Muscle of back (tissue), 11 donors: ENCODE measurements around the gene TACC3. TPM values are rescaled to one million over a fixed set of nuclear protein-coding genes. Genes with fewer than 3 reads are reported as not detected.

Source experiments
- DNase-seq, 3 donors: peaks; one replicate each; pipeline versions ENCODE4 v3.0.0 to v3.0.0-alpha.2; 2013
- polyA plus RNA-seq, 10 donors: library from polyadenylated mRNA; unstranded; fragments of 120-200 nt; gene quantifications; one replicate each; pipeline ENCODE4 v1.2.1, GENCODE V29; 2013; ENCODE audit not compliant: insufficient read length in 10 of 10

TACC3 gene
- polyA plus RNA-seq, 10 donors, result 17.2 to 39.8 (median 26.8) TPM

- DNase-seq, result no peak
These were observed 587 bp downstream of the TACC3 start for GRCh38 chr4:1721666-1722550.

DNA sequence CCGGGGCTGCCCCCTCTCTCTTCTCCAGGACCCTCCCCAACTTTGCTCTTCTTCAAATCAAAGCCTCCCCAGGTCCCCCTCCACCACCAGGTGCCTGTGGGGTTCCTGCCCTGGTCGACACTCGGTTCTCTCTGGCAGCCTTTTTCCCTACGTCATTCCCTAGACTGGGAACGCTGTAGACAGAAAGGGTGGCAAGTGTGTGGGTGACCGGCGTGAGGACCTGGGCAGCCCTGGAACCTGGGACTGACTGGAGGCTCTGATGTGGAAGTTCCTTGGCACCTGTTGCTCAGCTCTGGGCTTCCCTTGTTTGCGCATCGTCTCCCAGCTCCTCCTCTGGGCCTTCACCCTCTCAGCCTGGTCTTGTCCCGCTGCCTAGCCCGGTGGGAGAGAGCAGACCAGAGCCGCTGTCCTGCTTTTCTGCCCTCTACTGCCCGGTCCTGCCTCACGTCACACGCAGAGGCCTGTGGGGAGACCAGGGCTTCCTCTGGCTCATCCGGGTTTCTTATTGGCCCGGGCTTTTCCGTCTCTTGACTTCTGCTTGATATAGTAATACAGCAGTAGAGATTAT is 1.3 kb downstream of the TACC3 start:
- DNase-seq, result no peak

GRCh38 chr4:1723131-1723801 is 1.9 kb downstream of the TACC3 start:
- DNase-seq, result no peak

GRCh38 chr4:1725521-1725920 is 4.2 kb downstream of the TACC3 start:
- DNase-seq, result no peak

DNA sequence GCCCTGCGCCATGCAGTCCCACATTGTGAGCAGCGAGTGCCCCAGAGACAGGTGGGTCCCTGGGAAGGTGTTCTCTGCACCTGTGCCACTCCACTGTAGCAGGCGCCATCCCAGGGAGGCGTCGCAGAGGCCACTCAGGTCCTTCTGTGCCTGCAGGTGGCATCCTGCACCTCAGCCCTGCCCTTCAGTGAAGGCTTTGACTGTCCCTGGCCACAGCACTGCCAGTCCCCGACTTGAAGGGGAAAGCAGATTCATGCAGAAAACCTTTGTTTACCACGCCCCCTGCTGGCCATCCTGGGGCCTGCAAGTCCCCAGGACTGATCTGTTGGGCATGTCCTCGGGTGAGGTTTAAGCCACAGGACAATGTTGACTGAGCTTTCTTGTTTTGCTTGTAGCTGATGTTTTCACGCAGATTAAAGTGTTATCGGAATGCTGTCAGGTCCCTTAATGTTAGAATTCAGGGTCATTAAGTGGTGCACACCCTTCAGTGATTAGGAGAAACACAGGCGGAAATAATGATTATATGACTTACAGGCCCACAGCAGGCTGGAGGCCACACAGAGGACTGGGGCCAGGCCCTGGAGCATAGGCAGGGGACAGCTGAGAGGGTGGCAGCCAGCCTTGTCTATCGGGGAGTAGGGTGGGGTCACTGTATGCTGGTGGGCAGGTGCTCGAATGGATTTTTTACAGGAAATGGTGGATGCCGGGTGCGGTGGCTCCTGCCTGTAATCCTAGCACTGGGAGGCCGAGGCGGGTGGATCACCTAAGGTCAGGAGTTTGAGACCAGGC is 5.0 kb downstream of the TACC3 start:
- DNase-seq, result peak; percentile 70 to 91 (median 88)

DNA sequence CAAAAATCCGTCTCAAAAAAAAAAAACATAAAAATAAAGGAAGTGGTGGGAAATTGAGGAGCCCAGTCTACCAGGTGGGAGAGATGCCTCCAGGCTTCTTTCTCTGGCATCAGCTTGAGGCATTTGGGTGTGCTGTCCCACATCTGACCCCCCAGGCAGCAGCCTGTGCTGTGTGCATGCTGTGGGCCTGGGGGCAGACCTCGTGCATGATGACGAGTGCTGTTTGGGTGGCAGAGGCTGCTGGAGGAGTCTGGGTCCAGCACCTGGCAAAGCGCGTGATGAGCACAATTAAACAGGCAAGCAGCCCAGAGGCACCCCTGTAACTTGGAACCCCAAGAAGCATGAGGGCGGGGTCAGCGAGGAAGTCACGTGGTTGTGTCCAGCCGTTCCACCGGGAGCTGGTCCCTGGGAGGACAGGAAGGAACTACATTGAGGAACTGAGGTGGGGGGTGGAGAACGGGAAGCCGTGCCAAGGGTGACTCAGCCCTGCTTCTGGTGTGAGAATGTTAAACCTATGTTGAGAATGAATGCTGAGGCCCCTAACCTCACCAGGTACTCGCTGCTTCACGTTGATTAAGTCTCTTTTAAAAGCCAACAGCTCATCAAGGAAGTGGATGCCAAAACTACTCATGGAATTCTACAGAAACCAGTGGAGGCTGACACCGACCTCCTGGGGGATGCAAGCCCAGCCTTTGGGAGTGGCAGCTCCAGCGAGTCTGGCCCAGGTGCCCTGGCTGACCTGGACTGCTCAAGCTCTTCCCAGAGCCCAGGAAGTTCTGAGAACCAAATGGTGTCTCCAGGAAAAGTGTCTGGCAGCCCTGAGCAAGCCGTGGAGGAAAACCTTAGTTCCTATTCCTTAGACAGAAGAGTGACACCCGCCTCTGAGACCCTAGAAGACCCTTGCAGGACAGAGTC is 6.1 kb downstream of the TACC3 start:
- DNase-seq, result peak in 2 of 3 donors; percentile 14 to 38

DNA sequence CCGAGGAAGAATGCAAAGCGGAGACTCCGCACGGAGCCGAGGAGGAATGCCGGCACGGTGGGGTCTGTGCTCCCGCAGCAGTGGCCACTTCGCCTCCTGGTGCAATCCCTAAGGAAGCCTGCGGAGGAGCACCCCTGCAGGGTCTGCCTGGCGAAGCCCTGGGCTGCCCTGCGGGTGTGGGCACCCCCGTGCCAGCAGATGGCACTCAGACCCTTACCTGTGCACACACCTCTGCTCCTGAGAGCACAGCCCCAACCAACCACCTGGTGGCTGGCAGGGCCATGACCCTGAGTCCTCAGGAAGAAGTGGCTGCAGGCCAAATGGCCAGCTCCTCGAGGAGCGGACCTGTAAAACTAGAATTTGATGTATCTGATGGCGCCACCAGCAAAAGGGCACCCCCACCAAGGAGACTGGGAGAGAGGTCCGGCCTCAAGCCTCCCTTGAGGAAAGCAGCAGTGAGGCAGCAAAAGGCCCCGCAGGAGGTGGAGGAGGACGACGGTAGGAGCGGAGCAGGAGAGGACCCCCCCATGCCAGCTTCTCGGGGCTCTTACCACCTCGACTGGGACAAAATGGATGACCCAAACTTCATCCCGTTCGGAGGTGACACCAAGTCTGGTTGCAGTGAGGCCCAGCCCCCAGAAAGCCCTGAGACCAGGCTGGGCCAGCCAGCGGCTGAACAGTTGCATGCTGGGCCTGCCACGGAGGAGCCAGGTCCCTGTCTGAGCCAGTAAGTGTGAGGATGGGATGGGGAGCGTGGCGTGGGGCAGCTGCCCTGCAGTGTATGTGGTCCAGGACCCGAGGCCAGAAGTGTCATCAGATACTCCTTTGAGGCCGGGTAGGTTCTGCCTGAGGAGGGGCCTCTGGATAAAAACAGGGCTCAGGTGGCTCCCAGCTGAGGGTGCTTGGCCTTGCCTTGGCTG is 7.0 kb downstream of the TACC3 start:
- no peak for DNase-seq

DNA sequence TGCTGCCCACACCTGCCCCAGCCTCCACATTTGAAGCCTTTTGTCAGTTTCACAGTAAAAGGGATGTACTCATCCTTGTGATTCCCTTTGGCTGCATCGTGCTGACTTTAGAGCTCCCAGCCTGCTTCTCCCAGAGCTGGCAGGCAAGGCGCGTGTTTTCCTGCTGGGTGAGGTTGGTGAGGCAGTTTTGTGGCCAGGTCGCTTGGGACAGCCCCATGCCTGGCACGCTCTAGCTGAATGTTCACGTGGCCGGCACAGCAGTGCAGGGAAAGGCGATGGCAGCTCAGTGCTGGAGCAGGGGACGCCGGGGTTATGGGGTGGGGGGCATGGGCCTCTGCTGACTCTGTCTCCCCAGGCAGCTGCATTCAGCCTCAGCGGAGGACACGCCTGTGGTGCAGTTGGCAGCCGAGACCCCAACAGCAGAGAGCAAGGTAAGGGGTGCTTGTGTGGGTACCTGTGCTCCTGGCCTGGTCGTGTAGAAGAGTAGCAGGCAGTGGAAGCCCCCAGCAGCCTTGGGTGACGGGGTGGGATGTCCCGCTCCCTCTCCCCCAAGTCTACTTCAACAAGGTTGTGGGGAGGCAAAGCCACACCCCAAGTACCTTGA is 9.3 kb downstream of the TACC3 start:
- DNase-seq, result no peak

DNA sequence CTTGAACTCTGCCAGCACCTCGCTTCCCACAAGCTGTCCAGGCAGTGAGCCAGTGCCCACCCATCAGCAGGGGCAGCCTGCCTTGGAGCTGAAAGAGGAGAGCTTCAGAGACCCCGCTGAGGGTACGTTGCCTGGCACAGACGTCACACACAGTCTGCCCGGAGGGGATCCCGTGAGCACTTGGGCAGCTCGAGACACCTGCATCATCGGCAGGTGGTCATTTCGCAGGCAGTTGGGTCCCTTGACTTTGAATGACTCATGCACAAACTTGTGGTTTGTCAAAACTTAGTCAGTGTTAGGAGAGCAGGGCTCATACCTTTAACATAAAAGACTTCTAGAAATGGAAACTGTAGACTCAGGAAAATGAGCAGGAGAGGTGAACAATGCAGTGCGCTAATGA is 9.9 kb downstream of the TACC3 start:
- no peak for DNase-seq

GRCh38 chr4:1732911-1733310 is 11.6 kb downstream of the TACC3 start:
- DNase-seq, result no peak

- no peak for DNase-seq
These were observed 13.9 kb downstream of the TACC3 start for GRCh38 chr4:1735215-1735614.

GRCh38 chr4:1736812-1737211 is 15.5 kb downstream of the TACC3 start:
- no peak for DNase-seq

- DNase-seq, result no peak
These were observed 16.3 kb downstream of the TACC3 start for GRCh38 chr4:1737666-1738065.

DNA sequence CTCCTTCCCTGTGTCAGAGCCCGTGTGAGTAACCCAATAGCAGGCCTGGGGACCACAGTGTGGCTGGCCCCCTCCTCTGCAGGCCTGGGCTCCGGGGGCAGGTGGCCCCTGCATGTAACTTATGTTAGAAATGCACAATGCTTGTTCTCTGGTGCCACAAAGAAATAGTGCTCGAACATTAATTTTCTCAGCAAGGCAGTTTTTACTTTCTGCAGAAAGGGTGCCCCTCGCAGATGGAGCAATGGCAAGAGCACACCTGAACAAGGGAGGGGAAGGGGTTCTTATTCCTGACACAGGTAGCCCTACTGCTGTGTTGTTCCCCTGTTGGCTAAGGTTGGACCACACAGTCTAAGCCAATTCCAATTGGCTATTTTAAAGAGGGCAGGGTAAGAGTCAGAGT is 17.1 kb downstream of the TACC3 start:
- DNase-seq, result no peak

DNA sequence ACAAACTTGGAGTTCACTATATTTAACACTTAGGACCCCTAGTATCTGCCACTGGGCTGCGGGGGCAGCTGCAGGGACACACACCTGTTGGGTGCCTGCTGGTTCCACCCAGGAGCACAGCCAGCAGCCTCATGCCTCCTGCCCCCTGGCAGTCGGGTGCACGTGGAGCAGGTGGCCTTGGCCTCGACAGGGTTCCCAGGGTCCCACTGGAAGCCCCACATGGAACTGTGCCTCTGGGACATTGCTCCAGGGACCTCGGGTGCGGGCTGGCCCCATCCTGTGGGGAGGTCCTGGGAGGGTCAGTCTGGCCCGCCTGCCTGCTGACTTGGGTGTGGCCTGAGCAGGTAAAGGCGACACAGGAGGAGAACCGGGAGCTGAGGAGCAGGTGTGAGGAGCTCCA is 18.0 kb downstream of the TACC3 start:
- DNase-seq, result no peak

- no peak for DNase-seq
These were observed 18.8 kb downstream of the TACC3 start for GRCh38 chr4:1740021-1740545.

GRCh38 chr4:1741208-1741607 is 19.9 kb downstream of the TACC3 start:
- no peak for DNase-seq

DNA sequence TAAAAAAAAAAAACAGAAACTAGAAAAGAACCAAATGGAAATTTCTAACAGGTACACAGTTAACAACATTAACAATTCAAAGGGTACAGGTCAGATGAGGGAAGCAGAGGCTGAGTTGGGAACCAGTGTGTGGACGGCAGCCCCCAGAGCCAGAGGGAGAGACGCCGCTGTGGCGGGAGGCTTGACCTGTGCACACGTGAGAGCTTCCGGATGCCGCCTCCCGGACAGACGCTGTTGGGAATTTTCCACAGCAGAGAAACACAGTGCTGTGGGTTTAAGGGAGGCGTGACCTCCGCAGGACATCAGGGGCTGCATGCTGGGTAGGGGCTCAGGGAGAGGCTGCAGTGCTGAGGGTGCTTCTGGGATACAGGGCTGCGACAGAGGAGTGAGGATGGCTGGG is 22.2 kb downstream of the TACC3 start:
- DNase-seq, result no peak

DNA sequence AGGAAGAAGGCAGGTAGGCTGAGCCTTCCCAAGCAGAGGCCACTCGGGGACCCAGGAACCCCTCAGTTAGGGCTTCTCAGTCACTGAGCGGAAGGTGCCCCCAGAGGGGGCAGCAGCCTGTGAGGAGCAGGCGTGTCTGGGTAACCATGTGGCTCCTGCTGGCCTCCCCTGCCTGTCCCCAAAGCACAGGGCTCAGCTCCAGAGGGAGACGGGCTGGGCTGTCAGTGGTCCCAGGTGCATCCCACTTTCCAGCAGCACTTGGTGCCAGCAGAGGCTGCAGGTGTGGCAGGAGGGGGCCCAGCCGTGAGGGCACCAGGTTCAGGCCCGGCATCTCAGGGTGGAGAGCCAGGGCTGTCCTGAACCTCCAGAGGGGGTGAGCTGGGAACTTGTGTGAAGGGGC is 22.7 kb downstream of the TACC3 start:
- DNase-seq, result no peak
